T1000 (cell line): ENCODE data around the gene EGFR.

ENCODE experiments used
- DNase-seq: peaks from one replicate; lab custom pipeline; 2025; ENCODE audit warnings: mixed read lengths; lab: John Stamatoyannopoulos, UW

EGFR gene

GRCh38 chr7:55189878-55190436 is 171.1 kb downstream of the EGFR start:
- no peak for DNase-seq

- no peak for DNase-seq
Measured at GRCh38 chr7:55190511-55191160, 171.8 kb downstream of the EGFR start.

GRCh38 chr7:55191161-55191925 is 172.5 kb downstream of the EGFR start:
- DNase-seq, result no peak

- DNase-seq, result peak; percentile 63
Measured at GRCh38 chr7:55191926-55192692, 173.3 kb downstream of the EGFR start.

- DNase-seq, result peak; percentile 54
Measured at GRCh38 chr7:55192723-55193122, 173.9 kb downstream of the EGFR start.

- DNase-seq, result no peak
Measured at GRCh38 chr7:55193245-55193644, 174.4 kb downstream of the EGFR start.

GRCh38 chr7:55194522-55194921 is 175.7 kb downstream of the EGFR start:
- no peak for DNase-seq

GRCh38 chr7:55198634-55199392 is 180.0 kb downstream of the EGFR start:
- no peak for DNase-seq

GRCh38 chr7:55199418-55199817 is 180.6 kb downstream of the EGFR start:
- DNase-seq, result no peak

- no peak for DNase-seq
Measured at GRCh38 chr7:55200441-55200840, 181.6 kb downstream of the EGFR start.

GRCh38 chr7:55202150-55202913 is 183.5 kb downstream of the EGFR start:
- no peak for DNase-seq

- DNase-seq, result no peak
Measured at GRCh38 chr7:55203300-55203699, 184.5 kb downstream of the EGFR start.

- DNase-seq, result no peak
Measured at GRCh38 chr7:55205124-55205955, 186.5 kb downstream of the EGFR start.

- DNase-seq, result no peak
Measured at GRCh38 chr7:55206235-55207029, 187.6 kb downstream of the EGFR start.

GRCh38 chr7:55207436-55208125 is 188.8 kb downstream of the EGFR start:
- no peak for DNase-seq

GRCh38 chr7:55209366-55209765 is 190.5 kb downstream of the EGFR start:
- DNase-seq, result no peak

GRCh38 chr7:55210176-55210575 is 191.4 kb downstream of the EGFR start:
- DNase-seq, result no peak

GRCh38 chr7:55210716-55211115 is 191.9 kb downstream of the EGFR start:
- no peak for DNase-seq

GRCh38 chr7:55211726-55212125 is 192.9 kb downstream of the EGFR start:
- DNase-seq, result no peak
